Raji (cell line): Measurements from ENCODE around the gene TOX2.

Experiments used
- POLR2A ChIP-seq: IDR thresholded peaks from 2 replicates; pipeline ENCODE4 v1.6.1; 2011; ENCODE audit warnings: low read depth, low read length, control low read depth; ENCODE audit not compliant: insufficient read depth

TOX2 gene

GRCh38 chr20:43959079-43959919, 44.6 kb downstream of the TOX2 start:
- TF ChIP-seq POLR2A = no peak

- no peak for TF ChIP-seq POLR2A
These were observed 45.2 kb downstream of the TOX2 start for GRCh38 chr20:43959920-43960227.

DNA sequence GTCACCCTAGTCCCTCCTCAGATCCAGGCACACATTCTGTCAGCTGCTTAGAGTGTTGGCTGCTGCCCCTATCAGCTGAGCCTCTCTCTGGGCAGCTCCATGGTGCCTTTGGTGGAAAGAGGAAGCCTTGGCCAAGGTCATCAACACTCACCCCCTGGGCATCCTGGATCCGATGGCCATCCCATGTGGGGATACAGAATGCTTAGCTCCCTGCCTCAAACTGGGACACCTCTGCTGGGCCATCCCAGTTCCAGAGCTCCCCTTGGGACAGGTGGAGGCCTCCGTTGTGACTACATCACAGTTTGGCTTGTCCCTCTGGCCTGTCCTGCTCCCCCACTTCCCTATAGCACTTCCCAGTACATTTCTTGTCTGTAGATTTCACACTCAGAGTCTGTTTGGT, 45.6 kb downstream of the TOX2 start:
- TF ChIP-seq POLR2A = no peak

DNA sequence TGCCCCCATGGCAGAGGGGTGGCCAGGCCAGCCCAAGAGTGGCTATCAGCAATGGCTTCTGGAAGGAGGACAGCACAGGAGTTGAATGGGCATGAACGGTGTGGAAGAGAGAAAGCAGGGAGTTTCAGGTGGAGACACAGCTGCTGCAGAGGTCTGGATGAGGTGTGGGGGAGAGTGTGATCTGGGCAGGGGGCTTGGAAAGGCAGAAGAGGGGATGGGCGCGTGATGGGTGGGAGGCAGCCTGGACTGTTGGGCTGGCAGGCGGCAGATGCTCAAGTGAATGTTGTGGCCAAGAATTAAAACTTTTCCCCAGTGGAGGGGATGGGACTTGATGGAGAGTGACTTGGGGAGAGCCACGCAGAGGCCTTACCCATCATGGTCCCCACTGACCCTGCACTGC, 46.5 kb downstream of the TOX2 start:
- no peak for TF ChIP-seq POLR2A

GRCh38 chr20:43961541-43962471, 47.2 kb downstream of the TOX2 start:
- no peak for TF ChIP-seq POLR2A

DNA sequence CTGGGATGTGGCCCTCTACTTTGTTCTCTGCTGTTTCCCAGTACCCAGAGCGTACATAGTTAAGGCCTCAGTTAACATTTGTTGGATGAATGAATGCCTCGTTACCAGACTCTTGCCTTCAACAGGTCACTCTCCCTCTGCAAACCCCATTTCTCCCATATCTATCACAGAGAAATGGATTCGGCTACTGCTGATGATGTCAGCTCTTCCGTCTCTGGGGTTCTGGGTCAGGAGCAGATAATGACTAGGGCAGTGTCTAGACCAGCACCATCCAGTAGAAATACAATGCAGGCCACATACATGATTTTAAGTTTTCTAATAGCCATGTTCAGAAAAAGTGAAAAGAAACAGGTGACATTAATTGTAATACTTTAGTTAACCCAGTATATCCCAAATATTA, 47.9 kb downstream of the TOX2 start:
- no peak for TF ChIP-seq POLR2A

GRCh38 chr20:43963233-43963632, 48.6 kb downstream of the TOX2 start:
- TF ChIP-seq POLR2A = no peak

GRCh38 chr20:43963872-43964791, 49.5 kb downstream of the TOX2 start:
- TF ChIP-seq POLR2A = no peak

DNA sequence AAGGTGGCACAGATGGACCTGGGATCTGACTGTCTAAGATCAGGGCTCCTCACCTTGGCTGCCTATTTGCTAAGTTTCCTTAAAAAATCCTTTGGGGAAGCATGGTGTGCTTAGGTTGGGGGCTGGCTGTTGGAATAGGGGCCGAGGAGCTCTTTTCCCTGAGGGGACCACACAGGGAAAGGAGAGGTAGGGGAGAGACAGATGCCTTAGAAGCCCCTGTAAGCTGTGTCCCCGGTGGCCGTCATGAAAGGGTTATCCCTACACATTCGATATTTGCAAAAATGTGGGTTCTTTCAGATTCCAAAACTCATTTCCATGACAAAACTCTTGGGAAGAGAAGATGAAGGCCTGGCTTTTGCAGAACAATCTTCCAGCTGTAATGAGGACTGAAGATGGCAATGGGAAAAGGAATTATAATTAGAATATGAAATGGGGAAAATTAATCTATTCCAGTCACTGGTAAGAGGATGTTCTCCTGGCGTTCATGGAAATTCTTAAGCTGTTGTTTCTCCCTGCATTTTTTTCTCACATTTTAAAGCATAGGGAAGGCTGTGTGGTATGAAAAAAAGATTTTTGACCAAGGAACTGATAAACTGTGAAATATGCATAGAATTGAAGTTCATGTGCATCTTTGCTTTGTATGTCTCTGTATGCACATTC, 53.8 kb downstream of the TOX2 start:
- no peak for TF ChIP-seq POLR2A

- TF ChIP-seq POLR2A = no peak
These were observed 54.4 kb downstream of the TOX2 start for GRCh38 chr20:43969028-43969447.

- TF ChIP-seq POLR2A = no peak
These were observed 55.0 kb downstream of the TOX2 start for GRCh38 chr20:43969501-43970182.

- no peak for TF ChIP-seq POLR2A
These were observed 56.6 kb downstream of the TOX2 start for GRCh38 chr20:43971267-43971666.

DNA sequence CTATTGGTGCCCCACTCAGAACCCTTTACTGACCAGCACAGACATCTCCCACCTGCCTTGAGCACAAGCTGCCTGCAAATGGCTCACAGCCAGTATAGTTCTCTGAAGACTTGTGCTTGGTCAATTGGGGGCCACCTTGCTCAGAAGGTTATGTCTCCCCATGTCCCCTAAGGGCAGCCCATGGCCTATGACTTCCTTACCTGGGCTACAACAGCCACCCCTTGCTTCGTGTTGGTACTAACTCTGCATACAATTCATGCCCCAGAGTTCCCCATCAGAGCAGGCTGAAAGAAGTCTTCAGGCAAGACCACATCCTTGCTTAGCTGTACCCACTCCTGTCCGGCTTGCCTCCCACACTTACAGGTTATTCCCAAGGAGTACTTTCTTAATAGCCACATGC, 57.4 kb downstream of the TOX2 start:
- TF ChIP-seq POLR2A = no peak

DNA sequence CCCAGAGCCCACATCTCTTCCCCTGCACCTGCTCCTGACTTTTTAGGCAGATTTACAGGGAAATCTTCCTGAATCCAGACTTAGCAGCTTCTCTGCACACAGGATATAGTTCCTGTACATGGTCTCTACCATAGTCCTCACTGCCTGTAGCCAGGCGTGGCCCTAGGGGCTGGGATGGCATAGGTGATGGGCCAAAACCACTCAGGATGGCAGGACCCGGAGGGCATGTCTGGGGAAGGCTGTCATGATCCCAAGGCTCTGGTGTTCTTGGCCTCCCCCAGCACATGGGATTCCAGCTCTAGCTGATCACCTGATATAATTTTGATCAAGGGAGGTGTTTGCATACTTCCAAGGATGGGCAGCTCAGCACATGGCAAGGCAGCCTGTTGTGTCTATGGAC, 58.0 kb downstream of the TOX2 start:
- TF ChIP-seq POLR2A = no peak
